HG02763 (cell line): ENCODE results near the gene ITGA6.

Experiments
- ATAC-seq: cut with Tn5 transposase; IDR thresholded peaks from one replicate; pipeline ENCODE4 v1.9.1; 2021; ENCODE audit warnings: mild to moderate bottlenecking, moderate library complexity; ENCODE audit not compliant: unreplicated experiment

Gene ITGA6

DNA sequence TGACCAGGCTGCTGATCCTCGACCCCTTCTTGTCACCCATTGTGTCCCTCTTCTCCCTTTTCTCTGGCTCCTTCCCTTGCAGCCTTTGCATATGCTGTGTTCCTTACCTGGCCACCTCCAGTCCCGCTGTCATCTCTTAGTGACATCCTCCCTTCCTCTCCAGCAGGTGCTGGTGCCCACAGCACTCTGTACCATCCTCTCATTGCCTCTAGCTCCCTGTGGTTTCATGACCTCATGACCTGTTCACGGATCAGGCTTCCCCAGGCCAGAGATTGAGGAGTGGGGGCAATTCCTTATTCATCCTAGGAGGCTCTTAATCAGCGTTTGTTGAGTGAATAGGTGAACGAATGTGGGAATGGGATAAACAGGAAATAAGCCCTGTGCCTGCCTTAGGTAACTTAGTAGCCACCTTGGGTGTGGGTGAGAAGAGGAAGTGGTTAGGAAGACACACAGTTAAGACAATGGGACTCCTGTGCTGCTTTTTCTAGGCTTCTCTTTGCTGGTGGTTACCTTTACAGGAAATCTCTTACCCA lies 35.5 kb downstream of the ITGA6 start:
- no peak for ATAC-seq

DNA sequence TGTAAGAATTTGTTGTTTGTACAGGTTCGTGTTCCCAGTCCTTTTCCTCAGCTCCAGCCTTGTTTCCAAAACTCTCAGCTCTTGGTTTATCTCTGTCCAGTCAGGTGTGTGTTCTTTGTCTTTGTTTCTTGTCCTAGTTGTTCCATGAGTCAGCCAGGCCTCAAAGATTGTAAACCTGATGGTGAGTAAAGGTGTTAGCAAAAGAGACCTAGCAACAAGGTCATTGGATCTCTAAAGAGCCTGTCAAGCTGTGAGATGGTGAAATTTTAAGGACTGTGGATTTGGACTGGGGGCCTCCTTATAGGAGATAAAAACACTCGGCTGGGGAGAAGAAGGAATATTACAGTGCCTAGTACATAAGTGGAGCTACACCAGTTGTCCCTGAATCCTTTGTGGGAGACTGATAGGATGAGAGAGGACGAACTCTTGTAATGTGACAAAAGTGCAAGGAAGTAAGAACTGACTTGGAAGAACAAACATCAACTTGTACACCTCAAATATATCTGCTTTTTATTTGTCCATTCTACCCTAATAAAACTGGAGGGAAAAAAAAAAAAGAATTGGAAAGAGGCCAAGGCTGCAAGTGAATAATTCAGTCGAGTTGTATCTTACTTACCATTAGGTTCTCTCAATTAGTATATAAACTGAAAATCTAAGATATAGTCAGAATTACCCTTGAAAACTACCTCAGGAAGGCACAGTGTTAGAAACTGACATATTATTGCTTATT lies 37.2 kb downstream of the ITGA6 start:
- no peak for ATAC-seq

DNA sequence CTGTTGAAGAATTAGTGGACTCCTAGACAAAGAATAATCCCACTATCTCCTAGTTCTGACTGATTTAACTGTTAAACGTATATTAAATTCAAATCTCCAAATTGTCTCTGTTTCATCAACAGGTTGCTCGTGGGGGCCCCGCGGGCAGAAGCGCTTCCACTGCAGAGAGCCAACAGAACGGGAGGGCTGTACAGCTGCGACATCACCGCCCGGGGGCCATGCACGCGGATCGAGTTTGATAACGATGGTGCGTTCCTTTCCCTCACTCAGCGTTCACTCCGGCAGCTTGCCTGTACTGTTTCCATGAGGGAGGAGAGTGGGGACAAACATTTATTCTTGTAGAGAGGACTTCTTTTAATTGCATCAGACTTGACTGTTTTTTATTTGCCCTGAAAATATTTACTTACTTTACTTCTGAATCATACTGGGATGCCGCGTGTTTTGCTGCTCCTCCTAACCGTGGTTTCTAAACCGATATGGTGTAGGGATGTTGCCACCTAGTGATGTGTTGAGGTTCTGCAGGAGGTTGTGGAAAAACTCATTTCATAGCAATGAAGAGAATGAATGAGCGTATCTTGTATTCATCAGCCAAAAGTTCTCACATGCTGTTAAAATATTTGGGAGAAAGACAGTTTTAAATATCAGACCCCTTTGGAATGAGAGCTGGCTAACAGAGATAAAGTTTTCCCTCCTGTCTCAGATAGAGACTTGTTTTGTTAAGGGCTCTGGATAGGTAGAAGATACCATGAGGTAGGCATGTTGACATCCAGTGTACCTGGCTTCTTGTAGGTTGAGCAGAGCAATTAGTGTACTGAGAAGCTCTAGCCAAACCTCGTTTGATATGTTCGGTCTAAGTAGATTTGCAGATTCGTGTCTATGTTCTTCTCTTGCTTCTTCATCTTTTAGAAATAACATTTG lies 38.3 kb downstream of the ITGA6 start:
- ATAC-seq, result no peak

DNA sequence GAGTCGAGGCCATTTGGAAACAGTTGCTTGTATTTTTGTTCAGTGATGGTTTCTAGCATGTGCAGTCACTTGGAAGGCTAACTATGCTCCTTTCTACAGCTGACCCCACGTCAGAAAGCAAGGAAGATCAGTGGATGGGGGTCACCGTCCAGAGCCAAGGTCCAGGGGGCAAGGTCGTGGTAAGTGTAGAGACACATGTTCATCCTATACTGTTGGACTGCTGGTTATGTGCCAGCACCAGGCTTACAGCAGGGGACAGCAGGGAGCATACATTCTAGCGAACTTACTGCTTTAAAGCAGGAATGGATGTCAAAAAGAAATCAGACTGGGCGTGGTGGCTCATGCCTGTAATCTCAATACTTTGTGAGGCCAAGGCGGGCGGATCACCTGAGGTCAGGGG lies 40.0 kb downstream of the ITGA6 start:
- ATAC-seq, result no peak

DNA sequence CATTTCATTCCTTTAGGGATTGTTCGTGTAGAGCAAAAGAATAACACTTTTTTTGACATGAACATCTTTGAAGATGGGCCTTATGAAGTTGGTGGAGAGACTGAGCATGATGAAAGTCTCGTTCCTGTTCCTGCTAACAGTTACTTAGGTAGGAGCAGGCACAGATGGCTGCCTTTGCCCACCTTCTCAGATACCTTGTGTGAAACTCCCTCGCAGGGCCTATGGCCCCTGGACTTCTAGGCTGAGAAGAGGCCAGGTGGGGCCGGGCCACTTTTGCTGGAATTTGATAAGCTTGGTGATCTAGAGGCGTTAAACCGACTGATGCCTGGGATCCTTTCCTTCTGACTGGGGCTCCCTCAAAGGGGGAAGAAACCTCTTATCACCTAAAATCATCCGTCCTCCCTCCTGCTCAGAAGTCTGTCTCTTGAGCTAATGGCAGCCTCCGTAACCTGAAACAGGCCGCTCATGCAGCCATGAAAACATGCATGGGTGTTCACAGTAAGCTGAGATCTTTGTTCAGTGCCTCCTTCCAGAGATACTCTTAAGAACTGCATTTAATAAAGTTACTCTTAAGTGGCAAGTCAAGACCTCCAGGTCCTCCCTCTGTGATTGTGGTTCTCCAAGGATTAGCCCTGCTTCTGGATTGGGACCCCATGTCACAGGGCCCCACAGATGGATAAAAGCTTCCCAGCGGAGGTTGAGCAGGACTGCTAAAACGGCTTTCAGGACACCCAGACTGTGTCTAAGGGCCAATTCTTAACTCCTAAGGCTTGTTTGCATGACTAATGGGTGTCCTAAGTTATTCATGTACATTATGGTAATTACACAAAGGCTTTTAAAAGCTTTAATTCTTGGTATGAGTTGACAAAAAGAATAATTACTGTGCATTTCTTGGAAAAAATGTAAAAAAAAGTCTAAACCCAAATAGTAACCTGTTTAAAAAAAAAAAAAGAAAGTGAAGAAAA lies 43.9 kb downstream of the ITGA6 start:
- no peak for ATAC-seq

DNA sequence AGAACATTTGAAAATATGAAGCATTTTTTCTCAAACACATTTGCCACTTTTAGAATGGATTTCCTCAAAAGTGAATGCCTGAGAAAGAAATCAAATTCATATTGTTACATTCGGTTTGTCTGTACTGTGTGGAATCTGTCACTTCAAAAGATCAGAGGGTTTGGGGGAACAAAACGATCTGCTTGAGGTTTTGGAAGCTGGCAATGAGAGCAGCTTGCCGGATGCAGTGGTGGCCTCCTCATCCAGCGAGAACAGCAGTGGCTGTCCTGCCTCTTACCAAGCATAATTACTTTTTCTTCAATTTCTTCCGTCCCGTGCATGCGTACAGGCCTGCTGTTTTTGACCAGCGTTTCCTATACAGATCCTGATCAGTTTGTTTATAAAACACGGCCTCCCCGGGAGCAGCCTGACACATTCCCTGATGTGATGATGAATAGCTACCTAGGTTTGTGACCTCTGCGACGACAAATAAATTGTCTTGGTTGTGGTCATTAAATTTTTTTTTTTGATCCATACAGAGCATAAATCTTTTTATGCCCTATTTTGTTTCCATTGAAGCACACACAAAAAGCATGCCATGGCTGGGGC lies 45.2 kb downstream of the ITGA6 start:
- ATAC-seq, result no peak

DNA sequence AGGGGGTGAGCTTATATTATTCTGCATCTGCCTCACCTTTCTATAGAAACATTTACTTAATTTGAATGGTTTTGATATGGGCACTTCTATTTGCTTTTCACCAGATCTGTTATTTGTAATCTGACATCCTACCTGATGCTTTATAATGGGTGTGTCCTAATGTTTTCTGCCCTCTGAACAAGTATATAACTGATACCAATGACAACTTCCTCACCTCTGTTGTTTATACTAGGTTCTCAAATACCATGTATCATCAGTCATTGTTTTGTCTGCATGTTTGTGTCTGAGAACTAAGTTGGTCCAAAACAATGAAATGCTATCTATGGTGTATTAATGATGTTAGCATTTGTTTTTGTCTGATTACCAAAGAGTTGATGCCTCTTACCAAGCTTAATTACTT lies 45.8 kb downstream of the ITGA6 start:
- ATAC-seq, result no peak

DNA sequence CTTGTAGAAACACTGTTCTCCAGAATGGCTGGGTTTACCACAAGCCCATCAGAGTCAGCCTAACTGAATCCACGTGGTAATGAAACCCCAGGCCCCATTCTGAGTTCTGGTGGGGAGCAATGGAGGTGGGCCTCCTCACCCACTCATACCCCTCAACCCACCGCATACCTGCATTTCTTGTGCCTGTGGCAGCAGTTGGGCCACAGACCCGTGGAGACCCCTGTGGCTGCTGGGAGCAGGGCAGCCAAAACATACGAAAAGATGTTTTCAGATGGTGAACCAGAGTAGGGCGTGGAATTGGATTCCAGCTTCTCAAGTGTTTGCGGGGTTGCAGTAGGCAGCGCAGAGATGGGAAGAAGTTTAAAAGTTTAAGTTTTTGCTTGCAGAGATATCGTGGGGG lies 51.0 kb downstream of the ITGA6 start:
- ATAC-seq, result no peak

DNA sequence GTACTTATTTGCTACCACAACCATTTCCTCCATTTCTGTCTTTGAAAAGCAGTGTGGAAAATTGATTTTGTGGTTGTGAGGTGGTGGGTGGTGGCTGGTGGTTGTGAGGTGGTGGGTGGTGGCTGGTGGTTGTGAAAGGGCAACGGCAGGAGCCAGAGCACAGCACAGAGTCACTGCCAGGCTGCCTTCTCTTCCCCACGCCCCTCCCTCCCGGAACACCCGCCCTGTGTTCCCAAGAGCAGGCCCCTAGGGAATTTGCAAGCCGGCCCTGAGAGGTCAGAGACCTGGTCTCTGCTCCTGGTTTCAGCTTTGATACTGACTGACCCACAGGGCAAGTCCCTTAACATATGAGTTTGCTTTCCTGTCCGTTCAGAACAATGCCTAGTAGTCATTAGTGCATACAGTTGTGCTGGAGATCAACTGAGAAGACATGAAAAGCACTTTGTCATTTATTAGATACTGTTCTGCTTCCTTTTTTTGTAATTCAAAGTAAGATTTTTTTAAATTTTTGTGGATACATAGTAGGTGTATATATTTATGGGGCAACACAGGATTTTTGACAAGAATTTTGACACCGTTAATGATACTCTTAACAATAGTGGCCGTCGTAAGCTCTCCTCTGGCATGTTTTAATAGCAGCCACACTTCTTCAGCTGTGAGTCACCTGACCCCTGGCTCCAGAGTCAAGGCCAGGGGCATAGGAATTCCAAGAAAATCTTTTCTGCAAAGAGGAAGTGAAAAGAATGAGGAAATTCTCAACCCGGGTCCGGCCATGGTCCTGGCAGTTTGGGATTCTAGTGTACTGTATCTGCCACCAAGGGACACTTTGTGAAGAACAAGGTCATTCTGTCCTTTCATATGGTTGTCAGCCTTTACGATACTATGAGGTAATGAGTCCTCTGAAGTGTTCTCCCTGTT lies 53.2 kb downstream of the ITGA6 start:
- ATAC-seq, result no peak

DNA sequence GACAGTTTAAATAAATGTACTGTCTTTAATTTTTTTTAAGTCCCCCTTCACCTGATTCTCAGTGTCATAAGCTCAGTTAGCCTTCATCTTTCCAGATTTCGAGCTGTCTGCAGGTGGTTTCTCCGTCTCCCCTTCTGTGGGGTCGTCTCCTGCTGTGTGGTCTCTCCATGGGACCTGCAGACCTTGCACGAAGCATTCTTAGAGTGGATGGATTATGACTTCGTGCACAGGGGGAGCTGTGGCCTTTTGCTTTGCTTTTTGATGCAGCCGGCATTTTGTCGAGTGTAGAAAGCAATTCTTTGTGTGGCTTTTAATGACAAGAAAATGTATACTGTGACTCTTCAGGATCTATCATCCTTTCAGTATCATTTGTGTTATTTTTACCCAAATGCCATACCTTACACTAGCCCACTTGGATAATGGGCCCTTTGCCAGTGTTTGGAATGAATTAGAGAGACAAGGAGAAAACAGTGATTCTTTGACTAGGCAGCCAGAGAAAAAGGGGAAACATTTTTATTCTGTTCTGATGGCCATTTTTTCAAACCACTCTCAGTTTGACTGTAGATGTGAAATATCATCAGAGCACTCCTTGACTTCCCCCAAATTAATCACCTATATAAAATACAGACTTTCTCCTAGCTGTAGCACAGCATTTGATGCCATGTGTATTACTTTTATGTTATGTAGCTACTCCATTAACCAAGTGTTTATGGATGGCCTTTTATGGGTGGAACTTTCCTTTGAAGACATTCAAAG lies 54.3 kb downstream of the ITGA6 start:
- ATAC-seq, result no peak

DNA sequence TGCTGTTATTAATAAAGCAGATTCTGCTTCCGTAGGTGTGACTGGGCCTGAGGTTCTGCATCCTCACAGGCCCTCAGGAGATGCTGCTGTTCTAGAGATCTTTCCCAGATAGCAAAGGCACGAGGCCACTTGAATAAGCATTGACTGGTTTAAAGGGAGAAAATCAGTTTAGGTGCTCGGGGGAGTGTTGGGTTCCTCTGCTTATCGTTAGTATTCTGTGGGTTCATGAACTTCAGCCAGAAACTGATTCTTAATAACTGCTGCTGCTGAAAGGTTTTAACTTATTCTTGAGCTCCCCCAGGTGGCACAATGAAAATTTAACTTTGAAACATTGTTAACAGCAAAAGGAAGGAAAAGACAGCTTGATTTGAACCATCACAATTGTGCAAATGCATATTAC lies 56.9 kb downstream of the ITGA6 start:
- no peak for ATAC-seq

DNA sequence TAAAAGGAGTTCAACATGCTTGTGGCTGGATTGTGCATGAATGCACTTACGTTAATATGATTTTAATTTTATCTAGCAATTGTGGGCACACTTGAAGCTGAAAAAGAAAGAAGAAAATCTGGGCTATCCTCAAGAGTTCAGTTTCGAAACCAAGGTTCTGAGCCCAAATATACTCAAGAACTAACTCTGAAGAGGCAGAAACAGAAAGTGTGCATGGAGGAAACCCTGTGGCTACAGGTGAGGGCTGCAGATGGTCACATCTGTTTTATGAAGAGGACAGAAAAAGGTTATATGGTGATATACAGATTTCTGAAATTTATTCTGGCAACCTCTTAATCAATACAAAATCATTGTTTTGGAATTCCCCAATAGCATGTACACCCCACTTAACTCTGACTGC lies 57.3 kb downstream of the ITGA6 start:
- ATAC-seq, result no peak

DNA sequence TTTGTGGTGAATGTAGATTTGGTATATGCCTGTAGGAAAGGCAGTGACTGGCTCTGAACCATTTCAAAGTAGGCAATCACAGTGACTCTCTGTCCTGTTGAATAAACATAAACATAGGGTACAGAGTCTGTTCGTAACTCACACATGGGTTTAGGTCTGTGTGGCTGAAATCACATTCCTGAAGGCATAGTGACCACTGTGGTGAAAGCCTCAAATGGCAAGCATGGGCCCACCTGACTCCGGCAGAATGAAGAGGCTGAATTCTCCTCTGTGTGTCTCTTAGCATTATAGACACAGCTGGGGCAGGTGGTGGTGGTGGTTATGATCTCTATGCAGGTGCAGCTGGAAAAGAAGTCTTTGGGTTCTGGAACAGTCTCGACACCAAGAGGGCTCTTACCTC lies 61.2 kb downstream of the ITGA6 start:
- ATAC-seq, result no peak

DNA sequence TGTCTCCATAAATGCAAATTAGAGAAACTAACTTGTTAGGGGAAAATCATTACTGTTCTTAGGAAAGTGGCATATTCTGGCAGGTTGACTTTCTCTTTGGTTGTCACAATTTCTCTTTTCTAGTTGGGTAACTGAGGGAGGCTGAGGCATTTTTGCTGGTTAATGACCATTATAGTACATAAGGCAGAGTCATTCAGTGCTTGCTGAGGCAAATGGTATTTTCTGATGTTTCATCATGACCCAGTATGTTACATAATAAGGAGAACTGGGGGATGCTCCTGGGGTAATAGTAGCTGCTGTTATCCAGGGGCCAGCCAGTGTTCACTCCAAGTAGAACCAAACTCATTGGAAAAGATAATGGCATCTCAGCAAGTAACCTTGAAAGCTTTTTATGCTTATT lies 62.3 kb downstream of the ITGA6 start:
- ATAC-seq, result no peak

DNA sequence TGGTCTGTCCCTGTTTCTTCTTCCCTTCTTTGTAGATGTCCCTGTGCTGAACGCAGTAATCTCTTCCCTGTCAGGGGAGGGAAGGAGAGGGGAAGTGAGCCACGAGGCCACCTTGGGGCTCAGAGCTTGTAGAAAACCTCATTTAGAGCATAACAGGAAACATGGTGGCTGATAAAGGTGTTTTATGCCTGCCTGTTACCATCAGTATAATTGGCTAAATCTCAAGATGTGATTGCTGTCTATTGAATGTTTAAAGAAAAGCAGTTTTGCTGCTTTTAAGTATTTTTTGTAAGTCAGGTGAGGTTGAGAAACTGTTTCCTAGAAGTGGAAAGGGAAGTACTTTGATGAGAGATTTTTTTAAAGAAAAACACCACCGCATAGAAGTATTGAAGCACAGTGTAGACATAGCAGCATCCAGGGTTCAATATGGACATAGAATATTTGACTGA lies 68.8 kb downstream of the ITGA6 start:
- no peak for ATAC-seq

DNA sequence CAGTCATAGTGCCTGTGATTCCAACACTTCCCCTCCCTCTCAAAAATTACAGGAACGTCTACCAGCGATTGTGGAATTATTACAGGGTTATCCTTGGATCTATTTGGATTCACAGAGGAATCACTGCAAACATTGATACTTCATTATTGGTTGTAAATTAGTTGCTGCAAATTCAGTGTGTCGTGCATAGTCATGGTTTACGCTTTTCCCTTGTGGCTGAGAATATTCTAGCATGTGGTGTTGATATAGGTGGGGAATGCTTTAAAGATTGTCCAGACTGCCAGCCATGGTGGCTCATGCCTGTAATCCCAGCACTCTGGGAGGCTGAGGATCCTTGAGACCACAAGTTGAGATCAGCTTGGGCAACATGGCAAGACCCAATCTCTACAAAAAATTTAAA lies 79.8 kb downstream of the ITGA6 start:
- ATAC-seq, result no peak

DNA sequence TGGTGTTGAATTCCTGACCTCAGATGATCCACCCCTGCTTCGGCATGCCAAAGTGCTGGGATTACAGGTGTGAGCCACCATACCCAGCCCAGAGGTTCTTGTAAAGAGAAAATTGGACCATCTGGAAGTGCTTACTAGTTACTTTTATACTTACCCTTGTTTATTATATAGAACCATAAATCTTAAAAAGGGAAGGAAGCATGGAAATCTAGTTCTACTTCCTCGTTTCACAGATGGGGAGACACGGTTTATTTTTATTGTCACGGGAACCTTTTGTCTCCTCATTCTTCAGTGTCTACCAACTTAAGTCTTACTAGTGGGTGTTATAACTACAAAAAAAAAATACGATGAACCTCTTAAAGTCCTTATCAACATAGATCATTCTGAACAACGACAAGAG lies 82.7 kb downstream of the ITGA6 start:
- ATAC-seq, result no peak

DNA sequence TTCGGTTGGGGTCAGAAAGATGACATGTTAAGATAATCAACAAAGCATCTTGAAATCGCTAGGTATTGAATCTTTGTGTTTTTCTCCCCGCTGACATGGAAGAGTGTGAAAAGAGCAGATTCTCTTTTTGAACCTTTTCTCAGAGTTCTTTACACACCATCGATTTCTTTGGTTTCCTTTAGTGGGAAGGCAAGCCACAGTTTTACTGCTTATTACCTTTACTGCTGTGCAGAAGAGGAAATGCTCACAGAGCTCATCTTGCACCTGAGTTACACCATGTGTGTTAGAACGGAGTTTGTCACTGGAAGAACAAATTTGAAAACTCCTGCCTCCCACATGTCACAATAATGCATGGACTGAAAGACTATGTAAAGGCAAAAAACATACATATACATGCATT lies 83.2 kb downstream of the ITGA6 start:
- no peak for ATAC-seq
